Heart left ventricle (tissue), 16 donors: ENCODE results near the gene RAB44. TPM values are rescaled to one million over a fixed set of nuclear protein-coding genes. Genes with fewer than 3 reads are reported as not detected.
A peak's percentile ranks its signal among the peaks of the same experiment; 100 is the strongest.

Experiments
- ATAC-seq, 4 donors: fragments of 200-7000 bp; cut with Tn5 transposase; one replicate each; pipeline ENCODE4 v1.9.1; 2020 to 2022; ENCODE audit warnings: moderate library complexity in 4 of 4, mild to moderate bottlenecking in 3 of 4, moderate number of reproducible peaks in 1 of 4
- DNase-seq, 5 donors: peaks; one replicate each; pipeline ENCODE4 v3.0.0-alpha.2; 2020
- H3K27ac ChIP-seq, 12 donors: fragments of 200-600 bp; sonication (generic) in 4 of 12; one replicate each; pipeline versions ENCODE4 v1.5.0 to v1.8.0; 2016 to 2022; ENCODE audit warnings: mild to moderate bottlenecking in 2 of 12
- H3K27me3 ChIP-seq, 9 donors: fragments of 200-600 bp; sonication (generic) in 2 of 9; one replicate each; pipeline versions ENCODE4 v1.5.1 to v1.8.0; 2016 to 2022; ENCODE audit warnings: mild to moderate bottlenecking in 3 of 9
- H3K36me3 ChIP-seq, 9 donors: fragments of 200-600 bp; sonication (generic) in 2 of 9; one replicate each; pipeline versions ENCODE4 v1.5.0 to v1.8.0; 2018 to 2022; ENCODE audit warnings: mild to moderate bottlenecking in 2 of 9
- H3K4me1 ChIP-seq, 12 donors: fragments of 200-600 bp; sonication (generic) in 4 of 12; one replicate each; pipeline versions ENCODE4 v1.5.0 to v1.8.0; 2016 to 2022; ENCODE audit warnings: mild to moderate bottlenecking in 3 of 12
- H3K4me3 ChIP-seq, 12 donors: fragments of 200-600 bp; sonication (generic) in 4 of 12; one replicate each; pipeline versions ENCODE4 v1.5.0 to v1.8.0; 2017 to 2022; ENCODE audit warnings: mild to moderate bottlenecking in 9 of 12, moderate library complexity in 4 of 12
- H3K9me3 ChIP-seq, 12 donors: fragments of 200-600 bp; sonication (generic) in 4 of 12; one replicate each; pipeline versions ENCODE4 v1.5.0 to v1.8.0; 2016 to 2022; ENCODE audit warnings: mild to moderate bottlenecking in 1 of 12
- POLR2A ChIP-seq, 2 donors: fragments of 450-650 bp; IDR thresholded peaks; one replicate each; pipeline ENCODE4 v1.6.1; 2017; ENCODE audit warnings: antibody characterized with exemption in 2 of 2, mild to moderate bottlenecking in 2 of 2, moderate library complexity in 2 of 2
- WGBS, 4 donors: extraction: QIAGEN DNeasy Blood & Tissue Kit in 2 of 4; methylation state at CpG; one replicate each; pipeline versions ENCODE4 v1.1.5 to v1.1.7; 2013 to 2018; 5-methylcytosine and 5-hydroxymethylcytosine counted together
- intact Hi-C, 10 donors: fragments of 100-400 bp; cut with DNase I; formaldehyde crosslinking; loops; one replicate each; pipeline versions ENCODE4 v1.11.1 to v1.14.2; 2022
- polyA plus RNA-seq, 2 donors: library from polyadenylated mRNA; stranded (reverse); fragments of 200-250 nt; gene quantifications; one replicate each; pipeline ENCODE4 v1.2.3, GENCODE V29; 2013
- total RNA-seq, 9 donors: library from RNA; depleted of rRNA in 2 of 9; stranded (reverse); fragments of >200 nt in 2 of 9; fragmentation: NEBNext Ultra II Directional in 3 of 9; extraction: Animal tissue kit (Norgen Biotek cat#: 25700) in 3 of 9; gene quantifications; one replicate each; pipeline versions ENCODE4 v1.1.0 to v1.2.4, GENCODE V29; 2016 to 2023
- TF ChIP-seq, protein P1 (sequence below), 12 donors: fragments of 200-600 bp; sonication (generic) in 4 of 12; IDR thresholded peaks; one replicate each; pipeline versions ENCODE4 v1.5.0 to v1.8.0; 2018 to 2022; ENCODE audit warnings: antibody characterized with exemption in 12 of 12, mild to moderate bottlenecking in 5 of 12
- donor health status: ischemic (EF 13 %, LVEDD 7.1; RV severe dilation, severe dysfunction).
- donor health status: healthy with polysubstance abuse.
- donor health status: DM: no; HTN: yes; CAD: no.
- donor health status: DM: no; HTN: no; CAD: no.
- donor health status: ischemic (EF 25% LVEDD 6.9; RV normal size, moderate dysfunction).
- donor health status: ischemic (EF 25% LVEDD 5.7; RV mildly dilated, moderate dysfunction).
- donor health status: healthy.
- donor health status: DM: yes; HTN: yes; CAD: no.
- donor health status: ischemic (EF 35%, LVEDD 5.7; RV mildly dilated, moderate dysfunction).
- donor health status: nonischemic (EF 11% LVEDD 7.7; RV severe dilation, severe dysfunction).
- donor health status: DM: yes; HTN: yes; CAD: no.
- donor health status: PGD.
- donor health status: ischemic (EF 29% LVEDD 5.4; RV normal size, mild dysfunction).
- donor health status: nonischemic (EF 23%, LVEDD 6.1; RV moderate dilation, normal function).

The RAB44 gene
- total and polyA plus RNA-seq, 11 donors, result 0.04 to 0.32 (median 0.08) TPM; not detected in 5

DNA sequence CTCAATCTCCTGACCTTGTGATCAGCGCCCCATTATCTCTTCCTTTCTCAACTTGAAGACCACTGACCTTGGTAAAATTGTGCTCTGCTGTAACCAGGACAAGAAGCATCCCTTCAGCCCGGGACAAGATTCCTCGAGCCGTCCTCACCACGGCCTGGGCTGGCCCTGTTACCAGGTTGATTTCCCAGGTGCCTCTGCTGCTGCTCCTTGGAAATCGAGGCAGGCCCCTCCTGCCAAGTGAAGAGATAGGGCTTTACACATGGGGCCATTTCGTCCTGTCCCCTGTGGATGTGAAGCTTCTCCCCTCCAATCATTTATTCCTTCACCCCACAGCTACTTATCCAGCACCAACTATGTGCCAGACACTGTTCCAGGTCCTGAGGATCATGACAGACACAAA lies 21.5 kb downstream of the RAB44 start:
- intact Hi-C loops, result no loop called here
- no peaks in the 10 kb centered on the region for H3K36me3 ChIP-seq
- H3K9me3 ChIP-seq, result no peaks in the 10 kb centered on the region
- H3K4me1 ChIP-seq, result no peaks in the 10 kb centered on the region
- WGBS, 4 donors, result 89 to 94% (median 91%) methylated on average over 7 of the region's 7 CpGs
- TF ChIP-seq, protein P1, sequence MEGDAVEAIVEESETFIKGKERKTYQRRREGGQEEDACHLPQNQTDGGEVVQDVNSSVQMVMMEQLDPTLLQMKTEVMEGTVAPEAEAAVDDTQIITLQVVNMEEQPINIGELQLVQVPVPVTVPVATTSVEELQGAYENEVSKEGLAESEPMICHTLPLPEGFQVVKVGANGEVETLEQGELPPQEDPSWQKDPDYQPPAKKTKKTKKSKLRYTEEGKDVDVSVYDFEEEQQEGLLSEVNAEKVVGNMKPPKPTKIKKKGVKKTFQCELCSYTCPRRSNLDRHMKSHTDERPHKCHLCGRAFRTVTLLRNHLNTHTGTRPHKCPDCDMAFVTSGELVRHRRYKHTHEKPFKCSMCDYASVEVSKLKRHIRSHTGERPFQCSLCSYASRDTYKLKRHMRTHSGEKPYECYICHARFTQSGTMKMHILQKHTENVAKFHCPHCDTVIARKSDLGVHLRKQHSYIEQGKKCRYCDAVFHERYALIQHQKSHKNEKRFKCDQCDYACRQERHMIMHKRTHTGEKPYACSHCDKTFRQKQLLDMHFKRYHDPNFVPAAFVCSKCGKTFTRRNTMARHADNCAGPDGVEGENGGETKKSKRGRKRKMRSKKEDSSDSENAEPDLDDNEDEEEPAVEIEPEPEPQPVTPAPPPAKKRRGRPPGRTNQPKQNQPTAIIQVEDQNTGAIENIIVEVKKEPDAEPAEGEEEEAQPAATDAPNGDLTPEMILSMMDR (IDR thresholded peaks at IDR 0.05), result no peak
- TF ChIP-seq POLR2A (IDR thresholded peaks at IDR 0.05), result no peak
- DNase-seq (no peak), ATAC-seq (no peak)
- no peak overlapping the region for H3K27ac ChIP-seq
- H3K27me3 ChIP-seq, result no peaks in the 10 kb centered on the region
- H3K4me3 ChIP-seq, result no peak overlapping the region

- intact Hi-C loops, result loop anchor here in 1 of 10 donors (10.0 kb wide), 1 partner anchor 96 kb away; no protein-coding TSS in a partner anchor
- Histone ChIP-seq H3K4me1 (no peaks in the 10 kb centered on the region), H3K36me3 (no peaks in the 10 kb centered on the region), H3K27me3 (no peaks in the 10 kb centered on the region), H3K9me3 (no peaks in the 10 kb centered on the region), H3K27ac (no peak overlapping the region), H3K4me3 (no peak overlapping the region)
- DNase-seq (peak in 1 of 5 donors; percentile 55), ATAC-seq (no peak)
- 91 to 96% (median 93%) methylated on average over 3 to 11 of the region's 11 CpGs for WGBS, 4 donors
- TF ChIP-seq, protein P1 (IDR thresholded peaks at IDR 0.05), result no peak
- no peak for TF ChIP-seq POLR2A (IDR thresholded peaks at IDR 0.05)
These were observed 22.9 kb downstream of the RAB44 start for GRCh38 chr6:36720251-36721141.

GRCh38 chr6:36721369-36722140 lies 23.9 kb downstream of the RAB44 start:
- intact Hi-C loops, result loop anchor here in 1 of 10 donors (10.0 kb wide), 1 partner anchor 97 kb away; no protein-coding TSS in a partner anchor
- no peak for ATAC-seq
- TF ChIP-seq POLR2A (IDR thresholded peaks at IDR 0.05), result no peak
- TF ChIP-seq, protein P1 (IDR thresholded peaks at IDR 0.05), result no peak
- no peak overlapping the region for H3K27ac ChIP-seq
- H3K4me3 ChIP-seq, result no peak overlapping the region
- H3K9me3 ChIP-seq, result no peaks in the 10 kb centered on the region
- peak in 1 of 5 donors; percentile 41 for DNase-seq
- 77 to 89% (median 82%) methylated on average over 11 to 15 of the region's 15 CpGs for WGBS, 4 donors
- H3K27me3 ChIP-seq, result no peaks in the 10 kb centered on the region
- H3K36me3 ChIP-seq, result no peaks in the 10 kb centered on the region
- H3K4me1 ChIP-seq, result no peaks in the 10 kb centered on the region

- intact Hi-C loops, result loop anchor here in 1 of 10 donors (10.0 kb wide), 1 partner anchor 98 kb away; no protein-coding TSS in a partner anchor
- WGBS, 4 donors, result 89 to 94% (median 93%) methylated on average over 10 of the region's 10 CpGs
These were observed 24.7 kb downstream of the RAB44 start for GRCh38 chr6:36722365-36722764.

More at GRCh38 chr6:36722365-36722764, 24.7 kb downstream of the RAB44 start:
- peak in 1 of 5 donors; percentile 46 for DNase-seq
- TF ChIP-seq POLR2A (IDR thresholded peaks at IDR 0.05), result no peak
- TF ChIP-seq, protein P1 (IDR thresholded peaks at IDR 0.05), result no peak
- no peak overlapping the region for H3K4me3 ChIP-seq
- no peaks in the 10 kb centered on the region for H3K9me3 ChIP-seq
- no peak for ATAC-seq
- H3K36me3 ChIP-seq, result no peaks in the 10 kb centered on the region
- peaks cover 0 to 2% (median 0%) of the 10 kb centered on the region in 12 donors for H3K4me1 ChIP-seq
- H3K27ac ChIP-seq, result no peak overlapping the region
- H3K27me3 ChIP-seq, result no peaks in the 10 kb centered on the region
